OCI-LY1 (cell line): ENCODE data around the gene IL16.

Experiments
- H2AFZ ChIP-seq: fragments of 200-600 bp; sonication (generic), shearing (Covaris generic); 2 replicates; pipeline ENCODE4 v1.6.0; 2014; ENCODE audit warnings: antibody characterized with exemption, mild to moderate bottlenecking, low read length
- H3F3A ChIP-seq: fragments of 200-600 bp; sonication (generic), shearing (Covaris generic); 2 replicates; pipeline ENCODE4 v1.6.0; 2014; ENCODE audit warnings: mild to moderate bottlenecking, antibody characterized with exemption, low read length, moderate library complexity; ENCODE audit not compliant: insufficient read depth
- H3K27ac ChIP-seq: fragments of 200-600 bp; sonication (generic); 2 replicates; pipeline ENCODE4 v1.5.1; 2014; ENCODE audit warnings: low read length, mixed run types, mild to moderate bottlenecking, low read depth; ENCODE audit not compliant: poor library complexity, severe bottlenecking
- H3K27me3 ChIP-seq: fragments of 200-600 bp; sonication (generic); 2 replicates; pipeline ENCODE4 v1.6.0; 2014; ENCODE audit warnings: antibody characterized with exemption, mild to moderate bottlenecking, low read length, moderate library complexity; ENCODE audit not compliant: insufficient read depth
- H3K36me3 ChIP-seq: fragments of 200-600 bp; sonication (generic); 2 replicates; pipeline ENCODE4 v1.6.1; 2014; ENCODE audit warnings: mild to moderate bottlenecking, antibody characterized with exemption, low read length, moderate library complexity, mixed read lengths; ENCODE audit not compliant: insufficient read depth
- H3K4me1 ChIP-seq: fragments of 200-600 bp; sonication (generic); 2 replicates; pipeline ENCODE4 v1.5.1; 2014; ENCODE audit warnings: mild to moderate bottlenecking, low read length, moderate library complexity; ENCODE audit not compliant: insufficient read depth, severe bottlenecking
- H3K4me2 ChIP-seq: fragments of 200-600 bp; sonication (generic), shearing (Covaris generic); 2 replicates; pipeline ENCODE4 v1.6.1; 2014; ENCODE audit warnings: low read length
- H3K4me3 ChIP-seq: fragments of 200-600 bp; sonication (generic); 2 replicates; pipeline ENCODE4 v1.5.1; 2014; ENCODE audit warnings: low read length, low read depth, mild to moderate bottlenecking, mixed read lengths; ENCODE audit not compliant: poor library complexity, severe bottlenecking
- H3K79me2 ChIP-seq: fragments of 200-600 bp; shearing (Covaris generic); 2 replicates; pipeline ENCODE4 v1.6.1; 2016; ENCODE audit warnings: mixed run types, low read length, mixed read lengths; ENCODE audit not compliant: insufficient read depth
- H3K9ac ChIP-seq: fragments of 200-600 bp; sonication (generic), shearing (Covaris generic); 2 replicates; pipeline ENCODE4 v1.6.1; 2014; ENCODE audit warnings: mild to moderate bottlenecking, low read length, mixed read lengths
- H3K9me2 ChIP-seq: fragments of 200-600 bp; sonication (generic), shearing (Covaris generic); 2 replicates; pipeline ENCODE4 v1.6.1; 2014; ENCODE audit warnings: low read depth, mild to moderate bottlenecking, low read length, mixed read lengths
- H3K9me3 ChIP-seq: fragments of 200-600 bp; shearing (Covaris generic); 2 replicates; pipeline ENCODE4 v1.6.1; 2014; ENCODE audit warnings: low read length, mixed read lengths
- H4K20me1 ChIP-seq: fragments of 200-600 bp; sonication (generic), shearing (Covaris generic); 2 replicates; pipeline ENCODE4 v1.6.0; 2016; ENCODE audit warnings: mild to moderate bottlenecking, low read length; ENCODE audit not compliant: insufficient read depth
- CTCF ChIP-seq: fragments of 200-600 bp; sonication (generic), shearing (Covaris generic); IDR thresholded peaks from 2 replicates; pipeline ENCODE4 v1.5.1; 2017; ENCODE audit warnings: mild to moderate bottlenecking, antibody characterized with exemption, low read length, moderate library complexity, mixed read lengths
- EZH2 ChIP-seq: fragments of 200-600 bp; sonication (generic), shearing (Covaris generic); IDR thresholded peaks from 2 replicates; pipeline ENCODE4 v1.8.0; 2017; ENCODE audit warnings: borderline replicate concordance, mixed run types, mild to moderate bottlenecking, antibody characterized with exemption, low read length, moderate library complexity, mixed read lengths

IL16 gene

GRCh38 chr15:81358248-81358647 lies 161.6 kb downstream of the IL16 start:
- Histone ChIP-seq H3K36me3 (no peaks in the 10 kb centered on the region), H3K79me2 (no peaks in the 10 kb centered on the region), H3K27me3 (peaks cover 6% of the 10 kb centered on the region; the same call in 1 of the 2 replicates), H2AFZ (no peak overlapping the region), H3K27ac (no peak overlapping the region), H3K9me3 (no peaks in the 10 kb centered on the region), H4K20me1 (no peaks in the 10 kb centered on the region), H3K9me2 (no peaks in the 10 kb centered on the region), H3F3A (no peaks in the 10 kb centered on the region), H3K4me3 (no peak overlapping the region), H3K4me2 (no peak overlapping the region), H3K9ac (no peak overlapping the region), H3K4me1 (no peaks in the 10 kb centered on the region)
- TF ChIP-seq EZH2 (no peak), CTCF (no peak)

- H3K9ac ChIP-seq, result no peak overlapping the region
- peaks cover 6% of the 10 kb centered on the region; the same call in 1 of the 2 replicates for H3K27me3 ChIP-seq
- TF ChIP-seq EZH2 (no peak), CTCF (no peak)
- no peak overlapping the region for H2AFZ ChIP-seq
- no peaks in the 10 kb centered on the region for H3K9me3 ChIP-seq
- H3K4me1 ChIP-seq, result no peaks in the 10 kb centered on the region
- H3K27ac ChIP-seq, result no peak overlapping the region
- H3K36me3 ChIP-seq, result no peaks in the 10 kb centered on the region
- H4K20me1 ChIP-seq, result no peaks in the 10 kb centered on the region
- H3K4me3 ChIP-seq, result no peak overlapping the region
- H3K9me2 ChIP-seq, result no peaks in the 10 kb centered on the region
- H3K4me2 ChIP-seq, result no peak overlapping the region
- no peaks in the 10 kb centered on the region for H3F3A ChIP-seq
- H3K79me2 ChIP-seq, result no peaks in the 10 kb centered on the region
These were observed 163.8 kb downstream of the IL16 start for GRCh38 chr15:81360491-81360890.

- Histone ChIP-seq H4K20me1 (no peaks in the 10 kb centered on the region), H3K4me2 (no peak overlapping the region), H3K9me2 (no peaks in the 10 kb centered on the region), H3K9me3 (no peaks in the 10 kb centered on the region), H3K4me1 (no peaks in the 10 kb centered on the region), H3K9ac (no peak overlapping the region), H3K27ac (no peak overlapping the region), H3K79me2 (no peaks in the 10 kb centered on the region), H3K36me3 (no peaks in the 10 kb centered on the region), H3F3A (no peaks in the 10 kb centered on the region), H3K27me3 (peaks cover 6% of the 10 kb centered on the region; the same call in 1 of the 2 replicates), H3K4me3 (no peak overlapping the region), H2AFZ (no peak overlapping the region)
- TF ChIP-seq EZH2 (no peak), CTCF (no peak)
These were observed 165.2 kb downstream of the IL16 start for GRCh38 chr15:81361891-81362290.
